Stimulated activated CD8-positive, alpha-beta memory T cell treated with anti-CD3 and anti-CD28 coated beads, Interleukin-12 subunit alpha, Interleukin-12 subunit beta, amount 100 ng/mL, for 1 hour (primary cell): ENCODE data around the gene FAM236A.
"Not testable (repeated sequence)": the region's sequence is repeated elsewhere in the genome, so short reads cannot be mapped to it uniquely, and the experiment has no call there.

Source experiments
- DNase-seq: peaks from one replicate; pipeline ENCODE4 v3.0.0-alpha.2; 2020; ENCODE audit warnings: low read depth

Gene FAM236A

GRCh38 chrX:72937906-72938305, at the start of gene FAM236A:
Gene FAM236A (plus strand): TSS chrX:72938206. CDS start chrX:72938263, 57 bp downstream.
- not testable (repeated sequence) for DNase-seq

GRCh38 chrX:72889740-72890139, 48.3 kb upstream of the FAM236A start:
- DNase-seq = not testable (repeated sequence)

GRCh38 chrX:72912315-72912714, 25.7 kb upstream of the FAM236A start, which contains the start of gene FAM236C:
Gene FAM236C (plus strand): TSS chrX:72912615. CDS start chrX:72912715, 100 bp downstream.
- DNase-seq = not testable (repeated sequence)

- DNase-seq = not testable (repeated sequence)
These were observed 21.9 kb upstream of the FAM236A start for GRCh38 chrX:72916096-72916495.

- DNase-seq = not testable (repeated sequence)
These were observed 5.7 kb upstream of the FAM236A start for GRCh38 chrX:72932283-72932682.

- not testable (repeated sequence) for DNase-seq
These were observed 1.6 kb upstream of the FAM236A start for GRCh38 chrX:72936455-72936854.

- DNase-seq = not testable (repeated sequence)
These were observed 1.0 kb upstream of the FAM236A start for GRCh38 chrX:72936882-72937455.

GRCh38 chrX:72942272-72942671, 4.3 kb downstream of the FAM236A start:
- not testable (repeated sequence) for DNase-seq

GRCh38 chrX:72943035-72943818, 5.2 kb downstream of the FAM236A start:
- DNase-seq = not testable (repeated sequence)

GRCh38 chrX:72943819-72944169, 5.8 kb downstream of the FAM236A start, which contains the start of gene DMRTC1:
Gene DMRTC1 (minus strand): TSS chrX:72943837. CDS start chrX:72875694, 68,143 bp downstream.
- not testable (repeated sequence) for DNase-seq

GRCh38 chrX:72959971-72960370, 22.0 kb downstream of the FAM236A start:
- DNase-seq = not testable (repeated sequence)

GRCh38 chrX:72971859-72972258, 33.9 kb downstream of the FAM236A start:
- not testable (repeated sequence) for DNase-seq

- DNase-seq = not testable (repeated sequence)
These were observed 36.9 kb downstream of the FAM236A start for GRCh38 chrX:72974885-72975284.

GRCh38 chrX:72980894-72981469, 43.0 kb downstream of the FAM236A start:
- not testable (repeated sequence) for DNase-seq
